A673 (cell line): ENCODE data around the gene FNBP1.

ENCODE experiments used
- CTCF ChIP-seq: fragments of 300-800, 200-600 bp; sonication (generic); conservative IDR thresholded peaks from 2 replicates; pipeline ENCODE4 v1.5.1; 2017; ENCODE audit warnings: low read depth, mild to moderate bottlenecking, antibody characterized with exemption, low read length, moderate library complexity, mixed read lengths
- EZH2 ChIP-seq: fragments of 200-600 bp; sonication (generic); IDR thresholded peaks from 2 replicates; pipeline ENCODE4 v1.6.1; 2017; ENCODE audit warnings: borderline replicate concordance, low read depth, mild to moderate bottlenecking, mixed read lengths, antibody characterized with exemption, low read length; ENCODE audit not compliant: poor library complexity, severe bottlenecking

GRCh38 chr9:130022566-130023143, 20.3 kb downstream of the FNBP1 start:
- TF ChIP-seq CTCF, result no peak
- no peak for TF ChIP-seq EZH2
